ENCODE measurements around the gene NUCKS1.

NUCKS1 gene

DNA sequence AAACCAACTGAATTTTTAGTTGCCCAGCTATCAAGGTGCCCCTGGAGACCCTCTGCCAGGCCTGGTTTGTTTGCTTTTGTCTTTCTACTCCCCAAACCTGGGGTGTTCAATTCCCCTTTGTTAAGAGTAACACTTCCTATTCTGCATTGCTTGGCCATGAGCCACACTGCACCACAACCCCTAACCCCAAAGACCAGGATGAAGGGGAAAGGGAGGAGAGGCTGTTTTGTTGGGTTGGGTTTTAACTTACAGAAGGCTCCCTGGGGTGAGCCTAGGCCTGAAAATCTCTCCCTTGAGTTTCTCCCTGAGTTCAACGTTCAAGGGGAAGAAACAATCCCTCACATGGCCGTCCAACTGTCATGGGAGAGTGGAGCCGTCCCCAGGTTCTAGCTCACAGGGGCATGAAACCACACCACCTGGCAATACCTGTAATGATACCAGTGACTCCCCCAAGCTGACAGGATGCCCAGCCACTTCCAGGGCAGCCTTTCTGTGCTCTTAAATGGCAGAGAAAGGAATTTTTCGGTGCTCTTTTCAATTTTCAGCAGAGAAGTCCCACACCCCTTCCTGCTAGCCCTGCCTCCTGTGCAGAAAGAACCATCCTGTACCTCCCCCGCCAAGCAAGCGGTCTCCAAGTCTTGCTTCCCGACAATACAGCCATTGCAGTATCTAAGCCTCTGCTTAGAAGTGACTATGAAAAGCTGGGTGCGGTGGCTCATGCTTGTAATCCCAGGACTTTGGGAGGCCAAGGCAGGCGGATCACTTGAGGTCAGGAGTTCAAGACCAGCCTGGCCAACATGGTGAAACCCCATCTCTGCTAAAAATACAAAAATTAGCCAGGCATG is 84.6 kb downstream of the NUCKS1 start:
- ChIA-PET POLR2A (no interaction called here), CTCF (interaction anchor here (0.9 to 16.1 kb wide), 6 partner anchors 7 to 312 kb away, joined by 3 to 741 read pairs (median 56); no protein-coding TSS in a partner anchor)
- no peak for DNase-seq (ENCODE audit: low read depth, low spot score)
- no peak overlapping the region for H3K4me3 ChIP-seq (ENCODE audit: low read depth, low read length)
- TF ChIP-seq, protein P1, sequence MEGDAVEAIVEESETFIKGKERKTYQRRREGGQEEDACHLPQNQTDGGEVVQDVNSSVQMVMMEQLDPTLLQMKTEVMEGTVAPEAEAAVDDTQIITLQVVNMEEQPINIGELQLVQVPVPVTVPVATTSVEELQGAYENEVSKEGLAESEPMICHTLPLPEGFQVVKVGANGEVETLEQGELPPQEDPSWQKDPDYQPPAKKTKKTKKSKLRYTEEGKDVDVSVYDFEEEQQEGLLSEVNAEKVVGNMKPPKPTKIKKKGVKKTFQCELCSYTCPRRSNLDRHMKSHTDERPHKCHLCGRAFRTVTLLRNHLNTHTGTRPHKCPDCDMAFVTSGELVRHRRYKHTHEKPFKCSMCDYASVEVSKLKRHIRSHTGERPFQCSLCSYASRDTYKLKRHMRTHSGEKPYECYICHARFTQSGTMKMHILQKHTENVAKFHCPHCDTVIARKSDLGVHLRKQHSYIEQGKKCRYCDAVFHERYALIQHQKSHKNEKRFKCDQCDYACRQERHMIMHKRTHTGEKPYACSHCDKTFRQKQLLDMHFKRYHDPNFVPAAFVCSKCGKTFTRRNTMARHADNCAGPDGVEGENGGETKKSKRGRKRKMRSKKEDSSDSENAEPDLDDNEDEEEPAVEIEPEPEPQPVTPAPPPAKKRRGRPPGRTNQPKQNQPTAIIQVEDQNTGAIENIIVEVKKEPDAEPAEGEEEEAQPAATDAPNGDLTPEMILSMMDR (IDR thresholded peaks at IDR 0.05; ENCODE audit: insufficient read depth, low read length, missing control alignments) = no peak

DNA sequence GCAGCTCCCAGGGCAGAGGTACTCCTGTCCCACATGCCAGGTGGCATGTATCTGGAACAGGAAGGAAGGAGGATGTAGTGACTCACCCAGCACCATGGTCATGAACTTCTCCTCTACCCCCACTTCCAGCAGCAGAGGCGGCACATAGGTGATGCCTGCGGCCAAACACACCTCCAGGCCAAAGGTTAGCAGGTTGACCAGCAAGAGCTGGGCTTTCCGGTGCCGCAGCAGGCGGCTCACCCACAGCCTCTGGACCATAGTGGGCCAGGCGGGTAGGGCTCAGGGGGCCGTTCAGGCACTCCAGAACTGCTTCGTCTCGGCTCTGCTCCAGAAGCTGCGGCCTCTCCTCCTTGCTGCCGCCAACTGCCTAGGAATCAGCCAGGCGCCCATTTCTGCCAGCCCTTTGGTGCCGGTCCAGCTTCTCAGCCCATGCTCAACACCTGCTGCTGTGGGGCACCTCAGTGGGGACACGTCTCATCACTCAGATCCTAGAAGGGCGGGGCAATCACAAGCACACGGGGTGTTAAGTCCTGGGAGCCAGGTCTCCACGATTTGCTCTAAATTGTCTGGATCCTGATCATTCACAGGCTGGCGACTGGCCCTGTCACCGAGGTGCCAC is 85.5 kb downstream of the NUCKS1 start:
- ChIA-PET CTCF (interaction anchor here (0.9 to 16.1 kb wide), 4 partner anchors 23 to 313 kb away, joined by 3 to 741 read pairs (median 234); no protein-coding TSS in a partner anchor), POLR2A (no interaction called here)
- no peak overlapping the region for H3K4me3 ChIP-seq (ENCODE audit: low read depth, low read length)
- DNase-seq (ENCODE audit: low read depth, low spot score) = no peak
- TF ChIP-seq, protein P1 (IDR thresholded peaks at IDR 0.05; ENCODE audit: insufficient read depth, low read length, missing control alignments) = no peak

DNA sequence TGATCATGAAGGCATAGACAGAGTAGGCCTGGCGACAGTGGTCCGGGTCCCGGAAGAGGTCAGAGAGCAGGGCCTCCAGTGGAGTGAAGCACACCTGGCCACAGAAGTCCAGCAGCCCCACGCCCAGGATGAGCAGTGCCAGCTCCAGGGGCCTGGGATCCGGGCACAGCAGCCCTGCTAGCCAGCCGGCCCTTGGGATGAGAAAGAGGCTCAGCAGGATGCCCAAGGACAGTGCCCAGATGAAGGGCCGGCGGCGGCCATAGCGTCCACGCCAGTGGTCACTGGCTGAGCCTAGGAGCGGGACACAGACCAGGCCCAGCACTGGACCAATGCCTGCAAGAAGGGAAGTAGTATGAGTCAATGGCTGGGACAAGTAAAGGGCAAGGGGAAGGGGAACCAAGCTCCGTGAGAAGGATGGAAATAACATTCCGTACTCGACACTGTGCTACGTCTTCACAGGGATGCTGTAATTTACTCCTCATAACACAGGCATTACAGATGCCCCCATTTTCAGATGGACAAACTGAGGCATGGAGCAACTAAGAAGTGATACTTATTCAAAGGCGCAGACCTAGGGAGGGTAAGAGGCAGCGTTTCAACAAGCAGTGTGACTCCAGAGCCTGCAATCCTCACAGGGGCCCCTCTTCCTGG is 86.6 kb downstream of the NUCKS1 start:
- POLR2A ChIA-PET = no interaction called here
- CTCF ChIA-PET = interaction anchor here (1.5 to 16.1 kb wide), 3 partner anchors 48 to 314 kb away, joined by 7 to 741 read pairs (median 461); no protein-coding TSS in a partner anchor
- TF ChIP-seq, protein P1 (IDR thresholded peaks at IDR 0.05; ENCODE audit: insufficient read depth, low read length, missing control alignments) = no peak
- no peak overlapping the region for H3K4me3 ChIP-seq (ENCODE audit: low read depth, low read length)
- DNase-seq (ENCODE audit: low read depth, low spot score) = no peak
